Sigmoid colon (tissue), 4 donors: Measurements from ENCODE around the gene HELZ.

ENCODE experiments used
- EP300 ChIP-seq, 4 donors: sonication (generic); formaldehyde crosslinking; IDR thresholded peaks; one replicate each; pipeline ENCODE4 v1.6.1; 2017; ENCODE audit warnings: antibody characterized with exemption in 4 of 4
- TF ChIP-seq, protein P1 (sequence below), 4 experiments: fragments of 450-650 bp in 3 of 4; fragments of 200-600 bp in 1 of 4; IDR thresholded peaks; one replicate each; pipeline ENCODE4 v1.5.1; 2016 to 2019; ENCODE audit warnings: antibody characterized with exemption in 4 of 4, mild to moderate bottlenecking in 3 of 4, moderate library complexity in 2 of 4

DNA sequence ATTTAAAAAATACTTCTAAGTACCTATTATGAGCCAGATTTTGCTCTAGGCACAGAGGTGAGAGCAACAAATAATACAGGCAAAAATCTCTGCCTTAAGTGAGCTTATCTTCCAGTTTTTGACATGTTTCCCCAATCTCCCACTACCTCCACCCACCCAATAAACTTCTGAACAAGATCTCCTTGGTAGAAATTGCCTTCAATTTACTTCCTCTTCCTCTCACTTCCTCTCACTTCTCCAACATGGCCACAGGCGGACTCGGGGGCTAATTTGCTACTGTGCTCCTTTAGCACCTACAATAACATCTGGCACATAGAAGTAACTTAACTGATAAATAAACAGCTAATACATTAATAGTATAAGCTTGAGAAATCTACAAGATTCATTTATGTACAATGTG lies 118.0 kb downstream of the HELZ start:
- TF ChIP-seq, protein P1, sequence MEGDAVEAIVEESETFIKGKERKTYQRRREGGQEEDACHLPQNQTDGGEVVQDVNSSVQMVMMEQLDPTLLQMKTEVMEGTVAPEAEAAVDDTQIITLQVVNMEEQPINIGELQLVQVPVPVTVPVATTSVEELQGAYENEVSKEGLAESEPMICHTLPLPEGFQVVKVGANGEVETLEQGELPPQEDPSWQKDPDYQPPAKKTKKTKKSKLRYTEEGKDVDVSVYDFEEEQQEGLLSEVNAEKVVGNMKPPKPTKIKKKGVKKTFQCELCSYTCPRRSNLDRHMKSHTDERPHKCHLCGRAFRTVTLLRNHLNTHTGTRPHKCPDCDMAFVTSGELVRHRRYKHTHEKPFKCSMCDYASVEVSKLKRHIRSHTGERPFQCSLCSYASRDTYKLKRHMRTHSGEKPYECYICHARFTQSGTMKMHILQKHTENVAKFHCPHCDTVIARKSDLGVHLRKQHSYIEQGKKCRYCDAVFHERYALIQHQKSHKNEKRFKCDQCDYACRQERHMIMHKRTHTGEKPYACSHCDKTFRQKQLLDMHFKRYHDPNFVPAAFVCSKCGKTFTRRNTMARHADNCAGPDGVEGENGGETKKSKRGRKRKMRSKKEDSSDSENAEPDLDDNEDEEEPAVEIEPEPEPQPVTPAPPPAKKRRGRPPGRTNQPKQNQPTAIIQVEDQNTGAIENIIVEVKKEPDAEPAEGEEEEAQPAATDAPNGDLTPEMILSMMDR (IDR thresholded peaks at IDR 0.05) = no peak
- no peak for TF ChIP-seq EP300 (IDR thresholded peaks at IDR 0.05)
